Sciatic nerve (tissue), 2 donors: ENCODE results near the gene TMEM120A. TPM values are rescaled to one million over a fixed set of nuclear protein-coding genes. Genes with fewer than 3 reads are reported as not detected.
"Not testable (repeated sequence)": the region's sequence is repeated elsewhere in the genome, so short reads cannot be mapped to it uniquely, and the experiment has no call there.

Experiments
- ATAC-seq: fragments of 200-7000 bp; cut with Tn5 transposase; one replicate; pipeline ENCODE4 v1.9.1; 2020; ENCODE audit warnings: mild to moderate bottlenecking, moderate library complexity
- DNase-seq: peaks from one replicate; pipeline ENCODE4 v3.0.0-alpha.2; 2020; ENCODE audit warnings: low spot score
- intact Hi-C: fragments of 100-400 bp; cut with DNase I; formaldehyde crosslinking; loops from one replicate; pipeline ENCODE4 v1.14.2; 2022
- total RNA-seq: library from RNA; stranded (reverse); fragmentation: NEBNext Ultra II Directional; extraction: Animal tissue kit (Norgen Biotek cat#: 25700); gene quantifications from one replicate; pipeline ENCODE4 v1.2.1, GENCODE V29; 2021
- donor health status: DM: no; HTN: no; CAD: no.
- donor health status: DM: no; HTN: no; CAD: no.

Gene TMEM120A
- total RNA-seq = 51.6 TPM

DNA sequence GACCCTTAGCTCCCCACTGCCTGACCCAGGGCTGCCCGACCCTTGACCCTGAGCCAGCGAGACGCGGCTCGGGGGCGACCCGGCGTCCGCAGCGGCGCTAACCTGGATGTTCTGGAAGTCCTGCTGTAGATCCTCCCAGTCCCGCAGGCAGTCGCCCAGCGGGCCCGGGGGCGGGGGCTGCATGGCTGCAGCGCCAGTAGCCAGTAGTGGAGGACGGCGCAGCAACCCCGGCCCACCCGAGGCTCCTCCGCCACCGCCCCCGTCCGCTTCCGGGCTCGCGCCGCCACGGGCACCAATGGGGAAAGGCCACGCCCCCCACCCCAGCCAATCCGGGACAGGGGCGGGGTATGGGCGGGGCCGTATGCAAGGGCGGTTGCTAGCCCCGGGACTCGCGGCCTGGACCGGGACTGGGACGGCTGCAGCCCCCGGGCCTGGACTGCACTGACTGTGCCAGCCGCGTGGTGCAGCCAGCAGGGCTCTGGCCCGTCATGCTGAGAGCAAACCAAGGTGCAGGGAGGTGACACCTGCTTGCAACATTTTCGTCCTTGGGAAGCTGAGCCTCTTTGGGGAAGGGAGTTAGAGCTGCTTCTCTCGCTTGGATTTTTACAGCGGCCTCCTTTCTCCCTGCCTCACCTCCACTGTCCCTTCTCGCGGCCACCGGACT is at the start of gene TMEM120A:
TSS of gene TMEM120A (minus strand) at position 208 of the 664 bp plus-strand sequence. CDS start at position 183, 25 bp downstream.
- peak; percentile 98 for DNase-seq
- ATAC-seq = peak; percentile 96
- intact Hi-C loops = no loop called here

DNA sequence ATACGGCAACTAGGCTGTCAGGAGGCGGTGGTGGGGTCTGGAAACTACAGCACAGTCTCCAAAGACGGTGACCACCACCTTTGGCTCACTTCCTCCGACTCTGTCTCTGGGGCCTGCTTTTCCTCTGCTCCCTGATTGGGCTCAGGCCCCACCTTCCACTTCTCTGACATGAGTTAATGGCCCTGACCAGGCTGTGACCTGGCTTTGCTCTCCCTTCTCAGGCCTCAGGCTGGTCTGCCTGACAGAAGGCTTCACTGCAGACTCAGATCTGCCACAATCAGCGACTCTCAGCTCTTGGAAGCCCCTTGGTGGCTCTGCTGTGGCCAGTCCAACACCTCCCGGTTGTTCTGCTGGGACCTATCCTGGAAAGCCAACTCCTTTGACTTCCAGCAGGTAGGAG is 45.7 kb upstream of the TMEM120A start:
- DNase-seq (no peak), ATAC-seq (no peak)
- intact Hi-C loops = no loop called here

DNA sequence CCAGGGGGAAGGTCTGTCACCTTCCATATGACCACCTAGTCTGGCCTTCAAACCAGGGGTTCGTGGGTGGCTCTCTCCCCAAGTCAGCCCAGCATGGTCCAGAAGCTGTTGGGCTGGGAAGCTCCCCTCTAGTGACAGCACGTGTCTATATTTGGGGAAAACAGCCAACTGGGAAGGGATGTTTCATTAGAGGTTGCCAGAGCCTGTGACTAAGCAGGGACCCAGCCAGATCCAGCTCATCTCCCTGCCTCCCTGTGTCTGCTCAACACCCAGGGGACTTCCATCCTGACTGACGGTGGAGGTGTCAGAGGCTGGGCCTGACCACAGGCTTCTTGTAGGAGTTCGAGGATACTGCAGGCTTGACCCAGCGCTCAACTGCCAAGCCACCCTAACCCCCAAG is 42.9 kb upstream of the TMEM120A start:
- intact Hi-C loops = no loop called here
- DNase-seq (no peak), ATAC-seq (peak; percentile 84)

DNA sequence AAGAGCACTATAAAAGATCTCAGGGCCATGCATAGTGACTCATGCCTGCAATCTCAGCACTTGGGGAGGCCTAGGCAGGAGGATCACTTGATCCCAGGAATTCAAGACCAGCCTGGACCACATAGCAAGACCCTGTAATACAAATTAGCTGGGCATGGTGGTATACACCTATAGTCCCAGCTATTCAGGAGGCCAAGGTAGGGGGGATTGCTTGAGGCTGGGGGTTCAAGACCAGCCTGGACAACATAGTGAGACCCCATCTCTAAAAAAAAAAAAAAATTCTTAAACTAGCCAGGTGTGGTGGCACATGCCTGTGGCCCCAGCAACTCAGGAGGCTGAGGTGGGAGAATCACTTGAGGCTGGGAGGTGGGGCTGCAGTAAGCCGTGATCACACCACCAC is 37.6 kb upstream of the TMEM120A start:
- intact Hi-C loops = no loop called here
- ATAC-seq (no peak), DNase-seq (no peak)

DNA sequence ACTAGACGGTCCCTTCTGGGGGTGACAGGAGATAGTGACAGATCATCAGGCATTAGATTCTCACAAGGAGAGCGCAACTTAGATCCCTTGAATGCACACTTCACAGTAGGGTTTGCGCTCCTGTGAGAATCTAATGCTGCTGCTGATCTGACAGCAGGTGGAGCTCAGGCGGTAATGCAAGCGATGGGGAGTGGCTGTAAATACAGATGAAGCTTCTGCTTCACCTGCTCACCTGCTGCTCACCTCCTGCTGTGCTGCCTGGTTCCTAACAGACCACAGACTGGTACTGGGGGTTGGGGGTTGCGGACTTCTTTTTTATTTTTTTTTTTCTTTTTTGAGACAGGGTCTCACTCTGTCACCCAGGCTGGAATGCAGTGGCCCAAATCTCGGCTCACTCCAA is 35.3 kb upstream of the TMEM120A start:
- DNase-seq, intact Hi-C loops, ATAC-seq: not testable (repeated sequence)

DNA sequence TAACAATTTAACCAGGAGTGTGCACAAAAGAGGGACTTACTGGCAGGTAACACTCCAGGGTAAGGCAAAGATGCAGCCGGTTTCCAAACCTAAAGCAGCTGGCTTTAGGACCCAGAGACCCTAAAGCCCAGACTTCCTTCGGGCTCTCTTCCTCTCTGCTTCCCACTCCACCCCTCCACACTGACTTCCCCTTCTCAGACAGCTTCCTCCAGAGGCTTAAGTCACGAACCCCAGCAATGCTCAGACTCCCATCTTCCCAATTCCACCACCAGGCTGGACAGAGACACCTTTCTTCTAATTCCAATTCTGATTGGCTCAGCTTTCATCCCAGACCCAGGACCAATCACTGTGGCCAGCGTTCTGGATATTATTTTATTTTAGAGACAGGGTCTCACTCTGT is 28.6 kb upstream of the TMEM120A start:
- no peak for DNase-seq
- no peak for ATAC-seq
- intact Hi-C loops = loop anchor here (5.0 kb wide), 1 partner anchor 156 kb away; no protein-coding TSS in a partner anchor

DNA sequence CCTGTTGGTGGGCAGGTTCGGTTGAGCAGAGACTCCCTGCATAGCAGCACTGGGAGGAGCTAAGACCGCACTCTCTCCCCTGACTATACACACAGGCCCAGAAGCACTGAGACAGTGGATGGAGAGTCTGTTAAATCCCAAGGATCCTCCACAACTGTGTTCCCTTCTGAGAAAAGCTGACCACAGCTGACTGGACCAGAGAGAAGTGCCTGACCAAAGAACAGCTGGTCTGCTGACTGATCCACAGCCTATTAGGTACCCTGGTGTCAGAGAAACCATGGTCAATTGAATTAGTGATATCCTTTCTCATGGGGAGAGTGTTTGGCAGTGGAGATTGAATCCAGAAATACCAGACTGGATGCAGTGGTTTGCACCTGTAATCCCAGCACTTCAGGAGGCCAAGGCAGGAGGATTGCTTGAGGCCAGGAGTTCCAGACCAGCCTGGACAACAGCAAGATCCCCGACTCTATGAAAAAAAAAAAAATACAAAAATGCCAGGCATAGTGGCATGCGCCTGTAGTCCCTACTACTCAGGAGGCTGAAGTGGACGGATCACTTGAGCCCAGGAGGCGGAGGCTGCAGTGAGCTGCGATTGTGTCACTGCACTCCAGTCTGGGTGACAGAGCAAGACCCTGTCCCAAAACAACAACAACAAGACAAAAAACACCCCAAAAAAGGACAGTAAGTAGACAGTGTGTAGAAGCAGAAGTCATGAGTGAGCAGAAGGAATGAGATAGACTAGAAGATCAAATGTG is 27.8 kb upstream of the TMEM120A start:
- ATAC-seq = no peak
- DNase-seq = no peak
- intact Hi-C loops = loop anchor here (5.0 kb wide), 1 partner anchor 155 kb away; no protein-coding TSS in a partner anchor

DNA sequence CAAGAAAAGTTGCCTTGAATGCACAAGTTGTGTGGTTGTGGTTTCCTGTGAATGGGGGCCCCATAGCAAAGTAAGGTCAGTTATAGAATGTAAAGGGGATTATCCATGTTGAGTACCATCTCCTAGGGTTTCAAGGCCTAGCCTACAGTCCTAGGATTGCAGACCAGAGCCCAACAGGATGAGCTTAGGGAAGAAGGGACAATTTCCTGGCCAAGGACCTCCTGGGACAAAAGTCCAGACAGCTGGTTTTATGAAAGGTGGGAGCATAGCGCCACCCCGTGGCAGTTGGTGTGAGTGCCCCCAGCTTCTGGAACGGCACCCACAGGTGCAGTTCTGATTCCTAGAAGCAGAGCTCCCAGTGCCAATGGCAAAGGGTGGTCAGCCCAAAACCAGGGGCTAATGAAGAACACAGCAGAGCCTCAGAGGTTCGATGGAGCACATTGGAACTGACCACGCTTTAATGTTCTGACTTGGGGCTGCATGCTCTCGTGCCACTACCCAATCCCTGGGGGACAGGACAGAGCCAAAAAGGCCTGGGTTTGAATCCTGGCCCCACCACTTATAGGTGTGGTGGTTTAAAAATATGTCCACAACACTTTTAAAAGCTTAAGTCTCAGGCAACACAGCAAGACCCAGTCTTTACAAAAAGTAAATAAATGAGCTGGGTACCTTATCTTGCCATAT is 25.8 kb upstream of the TMEM120A start:
- ATAC-seq (peak; percentile 71), DNase-seq (peak; percentile 87)
- intact Hi-C loops = loop anchor here (5.0 kb wide), 1 partner anchor 153 kb away; no protein-coding TSS in a partner anchor

DNA sequence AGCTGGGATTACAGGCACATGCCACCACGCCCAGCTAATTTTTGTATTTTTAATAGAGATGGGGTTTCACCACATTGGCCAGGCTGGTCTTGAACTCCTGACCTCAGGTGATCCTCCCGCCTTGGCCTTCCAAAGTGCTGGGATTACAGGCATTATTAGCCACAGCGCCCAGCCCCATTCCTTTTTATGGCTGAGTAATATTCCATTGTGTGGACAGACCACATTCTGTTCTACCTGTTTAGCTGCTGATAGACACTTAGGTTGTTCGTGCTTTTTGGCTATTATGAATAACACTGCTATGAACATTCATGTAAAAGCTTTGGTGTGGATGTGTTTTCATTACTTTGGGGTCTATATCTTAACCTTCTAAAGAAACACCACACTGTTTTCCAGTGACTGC is 24.1 kb upstream of the TMEM120A start:
- DNase-seq, ATAC-seq, intact Hi-C loops: not testable (repeated sequence)

DNA sequence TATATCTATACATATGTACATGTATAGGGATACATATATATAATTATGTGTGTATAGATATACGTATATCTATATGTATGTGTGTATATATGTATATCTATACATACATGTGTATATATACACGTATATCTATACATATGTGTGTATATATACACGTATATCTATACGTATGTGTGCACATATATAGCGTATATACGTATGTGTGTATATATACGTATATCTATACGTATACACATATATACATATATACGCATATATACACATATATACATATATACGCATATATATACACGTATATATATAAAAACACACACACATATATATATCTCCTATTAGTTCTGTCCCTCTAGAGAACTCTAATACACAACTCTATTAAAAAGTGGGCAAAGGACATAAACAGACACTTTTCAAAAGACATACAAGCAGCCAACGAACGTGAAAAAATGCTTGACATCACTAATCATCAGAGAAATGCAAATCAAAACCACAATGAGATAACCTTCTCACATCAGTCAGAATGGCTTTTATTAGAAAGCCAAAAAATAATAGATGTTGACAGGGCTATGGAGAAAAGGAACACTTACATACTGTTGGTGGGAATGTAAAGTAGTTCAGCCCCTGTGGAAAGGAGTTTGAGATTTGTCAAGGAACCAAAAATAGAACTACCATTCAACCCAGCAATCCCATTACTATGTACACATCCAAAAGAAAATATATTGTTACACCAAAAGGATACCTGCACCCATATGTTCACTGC is 22.0 kb upstream of the TMEM120A start:
- ATAC-seq = no peak
- no peak for DNase-seq
- intact Hi-C loops = no loop called here

DNA sequence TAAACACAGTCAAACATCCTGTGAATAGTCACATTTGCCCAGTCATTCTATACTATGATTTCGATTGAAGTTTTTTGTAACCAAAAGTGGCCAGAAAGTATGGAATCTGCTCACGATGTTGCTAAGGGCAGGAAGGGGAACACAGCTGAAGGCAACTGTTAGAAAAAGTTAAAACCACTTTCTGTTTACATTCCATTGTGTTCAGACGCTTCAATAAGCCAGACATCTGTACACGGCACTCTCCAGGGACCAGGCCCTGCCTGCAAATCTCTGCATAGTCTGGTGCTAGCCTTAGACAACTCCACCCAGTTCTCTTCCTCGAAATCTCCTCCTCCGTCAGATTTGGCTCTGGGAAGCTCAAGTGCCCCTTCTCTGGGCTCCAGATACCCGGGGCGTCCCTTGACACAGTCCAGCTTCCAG is 17.1 kb upstream of the TMEM120A start:
- DNase-seq (no peak), ATAC-seq (peak; percentile 85)
- intact Hi-C loops = no loop called here

DNA sequence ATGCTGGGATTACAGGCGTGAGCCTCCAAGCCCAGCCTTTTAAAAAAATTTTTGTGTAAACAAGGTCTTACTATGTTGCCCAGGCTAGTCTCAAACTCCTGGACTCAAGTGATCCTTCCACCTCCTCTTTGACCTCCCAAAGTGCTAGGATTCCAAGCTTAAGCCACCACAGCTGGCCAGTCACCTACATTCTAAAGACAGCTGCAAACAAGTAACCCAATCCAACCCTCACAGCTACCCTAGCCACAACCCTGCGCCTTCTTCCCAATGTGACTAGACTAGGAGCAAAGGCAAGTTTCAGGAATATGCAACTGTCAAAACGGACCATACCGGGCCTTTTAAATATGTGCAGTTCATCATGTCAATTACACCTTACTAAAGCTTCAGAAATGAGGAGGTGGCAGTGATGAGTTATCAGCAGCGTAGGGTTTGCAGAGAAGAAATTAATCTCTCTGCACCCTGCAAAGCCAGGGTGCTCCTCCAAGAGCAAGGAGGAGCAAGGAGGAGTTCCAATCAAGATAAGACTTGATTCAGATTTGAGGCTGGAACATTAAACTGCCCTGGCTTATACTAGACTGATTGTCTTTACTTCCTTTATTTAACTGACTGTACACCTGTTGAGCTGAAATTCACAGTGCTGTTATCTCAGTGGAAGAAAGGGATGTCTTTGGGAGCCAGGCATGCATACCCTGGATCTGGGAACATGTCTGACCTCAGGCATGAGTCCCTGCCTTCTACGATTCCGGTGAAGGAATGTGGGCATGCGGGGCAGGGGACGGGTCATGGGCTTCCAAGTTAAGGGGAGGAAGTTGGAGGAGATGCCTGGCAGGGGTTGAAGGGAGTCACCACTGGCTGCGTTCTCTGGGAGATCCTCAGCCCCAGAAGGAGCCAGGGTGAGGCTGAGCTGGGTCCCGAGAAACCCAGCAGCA is 15.5 kb upstream of the TMEM120A start:
- DNase-seq = no peak
- intact Hi-C loops = no loop called here
- ATAC-seq = no peak

DNA sequence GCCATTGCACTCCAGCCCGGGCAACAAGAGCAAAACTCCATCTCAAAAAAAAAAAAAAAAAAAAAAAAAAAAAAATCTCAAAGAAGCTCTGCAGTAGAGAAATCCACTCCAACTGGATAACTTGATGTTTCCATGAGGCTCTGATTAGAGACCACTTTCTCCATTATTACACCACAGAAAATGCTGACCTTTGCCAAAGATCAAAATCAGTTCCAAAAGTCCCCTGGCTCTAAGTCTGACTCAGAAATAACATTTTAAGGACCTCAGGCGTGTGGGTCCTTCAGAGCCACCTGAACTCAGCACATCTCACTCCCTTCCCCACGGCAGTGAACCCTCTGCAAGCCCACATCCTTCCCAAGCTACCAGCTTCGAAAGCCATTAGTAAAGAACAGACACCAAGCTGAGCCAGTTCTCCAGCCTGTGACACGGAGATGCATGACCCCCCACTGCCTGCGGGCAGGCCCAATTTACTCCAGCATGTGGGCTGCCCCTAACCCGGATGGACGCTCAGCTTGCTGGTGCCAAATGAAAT is 13.8 kb upstream of the TMEM120A start:
- intact Hi-C loops = no loop called here
- ATAC-seq = no peak
- no peak for DNase-seq

DNA sequence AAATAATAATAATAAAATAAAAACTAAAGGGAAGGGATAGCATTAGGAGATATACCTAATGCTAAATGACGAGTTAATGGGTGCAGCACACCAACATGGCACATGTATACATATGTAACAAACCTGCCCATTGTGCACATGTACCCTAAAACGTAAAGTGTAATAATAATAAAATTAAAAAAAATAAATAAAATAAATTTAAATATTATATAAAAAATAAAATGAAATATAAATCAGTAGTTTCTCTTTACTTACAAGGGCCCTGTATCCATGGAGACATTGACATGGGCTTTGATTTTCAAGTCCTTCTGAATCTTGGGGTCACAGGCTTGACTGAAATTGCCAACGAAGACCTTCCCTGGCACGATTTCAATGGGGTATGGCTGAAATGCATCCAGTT is 10.6 kb upstream of the TMEM120A start:
- intact Hi-C loops = not testable (repeated sequence)

DNA sequence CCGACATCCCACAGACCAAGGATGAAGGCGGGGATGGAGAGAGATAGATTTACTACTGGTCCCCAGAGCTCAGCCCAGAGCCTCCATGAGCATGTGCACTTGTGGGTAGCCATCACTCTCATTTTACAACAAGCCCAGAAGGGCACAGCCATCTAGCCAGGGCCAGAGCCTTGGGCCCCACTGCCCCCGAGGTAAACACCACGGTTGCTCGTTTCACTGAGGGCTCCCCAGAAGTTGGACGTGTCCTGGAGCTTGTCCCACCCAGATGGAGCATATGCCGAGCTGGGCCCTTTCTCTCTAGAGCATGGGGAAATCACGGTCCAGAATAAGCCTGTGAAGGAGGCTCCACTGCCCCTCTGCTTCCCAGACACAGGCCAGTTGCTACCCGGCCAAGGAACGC is 9.0 kb upstream of the TMEM120A start:
- ATAC-seq (no peak), DNase-seq (no peak)
- intact Hi-C loops = no loop called here

More for the DNA sequence above, 10.6 kb upstream of the TMEM120A start:
- not testable (repeated sequence) for ATAC-seq, DNase-seq

DNA sequence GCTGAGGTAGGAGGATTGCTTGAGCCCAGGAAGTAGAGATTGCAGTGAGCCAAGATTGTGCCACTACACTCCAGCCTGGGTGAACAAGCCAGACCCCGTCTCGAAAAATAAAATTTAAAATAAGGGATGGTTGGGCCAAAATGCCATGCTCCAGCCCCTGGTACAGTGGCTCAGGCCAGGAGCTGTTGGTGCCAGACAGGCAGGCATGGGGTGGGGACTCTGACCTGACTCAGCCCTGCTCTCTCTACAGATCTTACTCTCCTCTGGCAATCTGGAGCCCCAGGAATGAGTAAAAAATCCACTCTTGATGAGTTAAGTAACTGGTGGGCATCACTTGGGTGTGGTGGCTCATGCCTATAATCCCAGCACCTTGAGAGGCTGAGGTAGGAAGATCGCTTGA is 8.4 kb upstream of the TMEM120A start:
- DNase-seq (no peak), ATAC-seq (no peak)
- intact Hi-C loops = no loop called here

DNA sequence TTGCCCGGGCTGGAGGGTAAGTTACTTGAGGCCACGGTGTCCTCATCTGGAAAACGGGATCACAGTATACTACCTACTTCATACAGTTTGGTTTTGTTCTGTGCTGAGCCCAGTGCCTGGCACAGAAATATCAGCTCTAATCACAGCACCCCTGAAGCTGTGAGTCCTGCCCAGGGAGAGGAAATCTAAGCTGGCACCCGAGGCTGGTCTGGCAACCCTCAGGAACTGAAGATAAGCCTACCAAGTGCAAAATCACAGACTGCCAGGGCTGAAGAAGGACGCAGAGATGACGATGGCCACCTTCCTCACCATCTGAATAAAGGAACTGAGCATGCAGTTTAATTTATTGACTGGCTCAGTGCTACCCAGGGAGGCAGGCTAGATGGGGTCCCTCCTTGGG is 7.7 kb upstream of the TMEM120A start:
- intact Hi-C loops = no loop called here
- DNase-seq = no peak
- no peak for ATAC-seq

DNA sequence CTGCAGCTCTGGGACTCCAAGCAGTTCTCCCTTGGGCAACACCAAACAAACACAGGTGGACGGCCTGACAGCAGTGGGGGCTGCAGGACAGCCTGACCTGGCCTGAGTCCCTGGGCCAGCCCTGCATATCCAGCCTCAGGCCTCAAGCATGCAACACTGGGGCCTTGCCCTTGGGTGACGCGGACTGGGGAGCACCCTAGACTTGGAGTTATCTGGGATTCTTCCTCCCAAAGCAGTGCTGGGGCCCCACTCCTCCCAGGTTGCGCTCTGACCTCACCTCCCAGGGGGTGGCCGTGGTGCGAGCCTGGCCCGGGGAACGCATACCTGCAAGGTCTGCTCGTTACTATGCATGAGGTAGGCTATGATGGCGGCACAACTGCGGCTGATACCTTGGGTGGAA is 6.2 kb upstream of the TMEM120A start:
- ATAC-seq = no peak
- intact Hi-C loops = no loop called here
- no peak for DNase-seq
